HEK293 (cell line): ENCODE results near the gene KIF25.

Experiments
- CTCF ChIA-PET: fragments of 350-600 bp; formaldehyde crosslinking; extraction: SDS; loops from one replicate; lab custom pipeline; 2021; ENCODE audit warnings: antibody characterized with exemption; lab: Yijun Ruan, JAX
- POLR2A ChIA-PET: fragments of 300-600 bp; formaldehyde crosslinking; extraction: SDS; loops from one replicate; lab custom pipeline; 2020; ENCODE audit warnings: antibody characterized with exemption, inconsistent platforms; lab: Yijun Ruan, JAX
- H3K27ac ChIP-seq: fragments of 200-500 bp; sonication (Bioruptor generic); 2 replicates; pipeline ENCODE4 v1.5.1; 2014; ENCODE audit warnings: low read depth, low read length, control low read depth, inconsistent platforms; ENCODE audit errors: extremely low read depth
- H3K36me3 ChIP-seq, 2 experiments: fragments of 200-500 bp in 1 of 2; sonication (Bioruptor generic) in 1 of 2; 1 replicate in 1 of 2; 2 replicates in 1 of 2; pipeline ENCODE4 v1.5.1; 2014 to 2017; ENCODE audit warnings: inconsistent platforms in 2 of 2, low read length in 2 of 2; ENCODE audit not compliant: control insufficient read depth in 2 of 2, insufficient read depth in 1 of 2
- H3K4me1 ChIP-seq: fragments of 200-500 bp; sonication (Bioruptor generic); 2 replicates; pipeline ENCODE4 v1.5.1; 2014; ENCODE audit warnings: mild to moderate bottlenecking, low read length, inconsistent platforms; ENCODE audit not compliant: control insufficient read depth, insufficient read depth
- H3K4me3 ChIP-seq: 2 replicates; pipeline ENCODE4 v1.5.1; 2011; ENCODE audit warnings: low read depth, mild to moderate bottlenecking, control low read depth, low read length, moderate library complexity
- H3K9me3 ChIP-seq: fragments of 200-500 bp; sonication (Bioruptor generic); 2 replicates; pipeline ENCODE4 v1.5.1; 2014; ENCODE audit warnings: low read depth, low read length, inconsistent platforms; ENCODE audit not compliant: control insufficient read depth, insufficient read depth
- HOXD13 ChIP-seq: sonication (generic); formaldehyde crosslinking; IDR thresholded peaks from 2 replicates; pipeline ENCODE4 v1.8.0; 2022; ENCODE audit warnings: missing genetic modification reagents, borderline replicate concordance
- OSR2 ChIP-seq: fragments of 450-650 bp; formaldehyde crosslinking; IDR thresholded peaks from 2 replicates; pipeline ENCODE4 v1.5.1; 2016; ENCODE audit warnings: missing biosample characterization, missing genetic modification characterization
- SETDB1 ChIP-seq: IDR thresholded peaks from one replicate; pipeline ENCODE4 v1.6.1; 2017; ENCODE audit warnings: mild to moderate bottlenecking, low read length, moderate library complexity, mixed read lengths; ENCODE audit not compliant: insufficient read length
- ZBTB8A ChIP-seq: fragments of 450-650 bp; formaldehyde crosslinking; IDR thresholded peaks from 2 replicates; pipeline ENCODE4 v1.5.1; 2016; ENCODE audit warnings: missing biosample characterization, missing genetic modification characterization
- ZNF132 ChIP-seq: fragments of 450-650 bp; formaldehyde crosslinking; IDR thresholded peaks from 2 replicates; pipeline ENCODE4 v1.5.1; 2017; ENCODE audit warnings: missing biosample characterization, missing genetic modification characterization, borderline replicate concordance
- ZNF146 ChIP-seq: fragments of 450-650 bp; formaldehyde crosslinking; IDR thresholded peaks from 2 replicates; pipeline ENCODE4 v1.5.1; 2016; ENCODE audit warnings: missing biosample characterization, missing genetic modification characterization
- ZNF169 ChIP-seq: fragments of 450-650 bp; formaldehyde crosslinking; IDR thresholded peaks from 2 replicates; pipeline ENCODE4 v1.5.1; 2016; ENCODE audit warnings: missing biosample characterization, missing genetic modification characterization
- ZNF274 ChIP-seq, 2 experiments: fragments of 200-500 bp in 1 of 2; fragments of 450-650 bp in 1 of 2; sonication (Bioruptor generic) in 1 of 2; formaldehyde crosslinking in 1 of 2; IDR thresholded peaks; 2 replicates each; pipeline versions ENCODE4 v1.5.1 to v1.6.1; 2014 to 2016; ENCODE audit warnings: borderline replicate concordance in 1 of 2, inconsistent platforms in 1 of 2, low read length in 1 of 2, missing biosample characterization in 1 of 2, missing genetic modification characterization in 1 of 2
- ZNF394 ChIP-seq: fragments of 450-650 bp; formaldehyde crosslinking; IDR thresholded peaks from 2 replicates; pipeline ENCODE4 v1.5.1; 2016; ENCODE audit warnings: missing biosample characterization, missing genetic modification characterization, mild to moderate bottlenecking, moderate library complexity, borderline replicate concordance
- ZNF449 ChIP-seq: fragments of 450-650 bp; formaldehyde crosslinking; IDR thresholded peaks from 2 replicates; pipeline ENCODE4 v1.5.1; 2017; ENCODE audit warnings: missing biosample characterization, mild to moderate bottlenecking, missing genetic modification characterization, moderate library complexity
- ZNF510 ChIP-seq: fragments of 450-650 bp; formaldehyde crosslinking; IDR thresholded peaks from 2 replicates; pipeline ENCODE4 v1.5.1; 2018; ENCODE audit warnings: mild to moderate bottlenecking, missing genetic modification characterization, missing biosample characterization; ENCODE audit not compliant: insufficient replicate concordance
- ZNF560 ChIP-seq: fragments of 450-650 bp; formaldehyde crosslinking; IDR thresholded peaks from 2 replicates; pipeline ENCODE4 v1.5.1; 2017; ENCODE audit warnings: missing biosample characterization, missing genetic modification characterization, borderline replicate concordance
- ZNF639 ChIP-seq: fragments of 450-650 bp; formaldehyde crosslinking; IDR thresholded peaks from 2 replicates; pipeline ENCODE4 v1.5.1; 2016; ENCODE audit warnings: missing biosample characterization, missing genetic modification characterization
- ZNF645 ChIP-seq: fragments of 450-650 bp; formaldehyde crosslinking; IDR thresholded peaks from 2 replicates; pipeline ENCODE4; 2016; ENCODE audit warnings: missing biosample characterization, missing genetic modification characterization
- ZNF837 ChIP-seq: fragments of 450-650 bp; formaldehyde crosslinking; IDR thresholded peaks from 2 replicates; pipeline ENCODE4 v1.5.1; 2016; ENCODE audit warnings: missing biosample characterization, missing genetic modification characterization
- TF ChIP-seq, protein P1 (sequence below): fragments of 450-650 bp; formaldehyde crosslinking; IDR thresholded peaks from 2 replicates; pipeline ENCODE4 v1.5.1; 2016; ENCODE audit warnings: missing biosample characterization, missing genetic modification characterization
- TF ChIP-seq, protein P2 (sequence below): fragments of 450-650 bp; formaldehyde crosslinking; IDR thresholded peaks from 2 replicates; pipeline ENCODE4 v1.5.1; 2016; ENCODE audit warnings: missing biosample characterization, missing genetic modification characterization, borderline replicate concordance
- TF ChIP-seq, protein P3 (sequence below): fragments of 450-650 bp; formaldehyde crosslinking; IDR thresholded peaks from 2 replicates; pipeline ENCODE4 v1.5.1; 2016; ENCODE audit warnings: missing biosample characterization, missing genetic modification characterization

KIF25 gene

DNA sequence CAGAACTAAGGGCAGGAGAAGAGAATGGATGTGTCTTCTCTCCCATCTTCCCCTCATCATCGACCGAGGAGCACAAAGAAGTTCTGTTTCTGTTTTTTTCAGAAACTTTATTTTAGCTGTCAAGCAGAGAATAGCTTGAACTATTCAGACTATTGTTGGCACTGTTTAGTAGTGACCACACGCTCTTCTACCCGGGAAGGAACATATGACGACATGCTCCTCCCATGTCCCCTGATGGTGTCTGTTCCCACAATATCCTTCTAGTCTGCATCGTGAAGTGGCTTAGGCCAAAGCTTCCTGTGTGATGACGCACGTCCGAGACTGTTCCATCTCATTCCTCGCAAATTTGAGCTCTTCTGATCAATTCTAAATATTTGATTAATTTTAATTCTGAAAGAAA, 27.2 kb upstream of the KIF25 start (continued):
- TF ChIP-seq, protein P1, sequence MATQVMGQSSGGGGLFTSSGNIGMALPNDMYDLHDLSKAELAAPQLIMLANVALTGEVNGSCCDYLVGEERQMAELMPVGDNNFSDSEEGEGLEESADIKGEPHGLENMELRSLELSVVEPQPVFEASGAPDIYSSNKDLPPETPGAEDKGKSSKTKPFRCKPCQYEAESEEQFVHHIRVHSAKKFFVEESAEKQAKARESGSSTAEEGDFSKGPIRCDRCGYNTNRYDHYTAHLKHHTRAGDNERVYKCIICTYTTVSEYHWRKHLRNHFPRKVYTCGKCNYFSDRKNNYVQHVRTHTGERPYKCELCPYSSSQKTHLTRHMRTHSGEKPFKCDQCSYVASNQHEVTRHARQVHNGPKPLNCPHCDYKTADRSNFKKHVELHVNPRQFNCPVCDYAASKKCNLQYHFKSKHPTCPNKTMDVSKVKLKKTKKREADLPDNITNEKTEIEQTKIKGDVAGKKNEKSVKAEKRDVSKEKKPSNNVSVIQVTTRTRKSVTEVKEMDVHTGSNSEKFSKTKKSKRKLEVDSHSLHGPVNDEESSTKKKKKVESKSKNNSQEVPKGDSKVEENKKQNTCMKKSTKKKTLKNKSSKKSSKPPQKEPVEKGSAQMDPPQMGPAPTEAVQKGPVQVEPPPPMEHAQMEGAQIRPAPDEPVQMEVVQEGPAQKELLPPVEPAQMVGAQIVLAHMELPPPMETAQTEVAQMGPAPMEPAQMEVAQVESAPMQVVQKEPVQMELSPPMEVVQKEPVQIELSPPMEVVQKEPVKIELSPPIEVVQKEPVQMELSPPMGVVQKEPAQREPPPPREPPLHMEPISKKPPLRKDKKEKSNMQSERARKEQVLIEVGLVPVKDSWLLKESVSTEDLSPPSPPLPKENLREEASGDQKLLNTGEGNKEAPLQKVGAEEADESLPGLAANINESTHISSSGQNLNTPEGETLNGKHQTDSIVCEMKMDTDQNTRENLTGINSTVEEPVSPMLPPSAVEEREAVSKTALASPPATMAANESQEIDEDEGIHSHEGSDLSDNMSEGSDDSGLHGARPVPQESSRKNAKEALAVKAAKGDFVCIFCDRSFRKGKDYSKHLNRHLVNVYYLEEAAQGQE (tag by site-specific recombination): no peak
- TF ChIP-seq ZNF146 (tag by site-specific recombination) (no peak), ZBTB8A (no peak)

- Histone ChIP-seq H3K4me1 (no peaks in the 10 kb centered on the region), H3K4me3 (no peak overlapping the region), H3K36me3 (peaks cover 10 to 49% of the 10 kb centered on the region in 2 experiments; a peak in 2 of 3 replicates), H3K27ac (no peak overlapping the region), H3K9me3 (no peaks in the 10 kb centered on the region)
- POLR2A ChIA-PET: no interaction called here
- CTCF ChIA-PET: no interaction called here
- no peak for TF ChIP-seq ZNF169 (tag by site-specific recombination)
- no peak for TF ChIP-seq ZNF394 (tag by site-specific recombination)
- TF ChIP-seq, protein P2, sequence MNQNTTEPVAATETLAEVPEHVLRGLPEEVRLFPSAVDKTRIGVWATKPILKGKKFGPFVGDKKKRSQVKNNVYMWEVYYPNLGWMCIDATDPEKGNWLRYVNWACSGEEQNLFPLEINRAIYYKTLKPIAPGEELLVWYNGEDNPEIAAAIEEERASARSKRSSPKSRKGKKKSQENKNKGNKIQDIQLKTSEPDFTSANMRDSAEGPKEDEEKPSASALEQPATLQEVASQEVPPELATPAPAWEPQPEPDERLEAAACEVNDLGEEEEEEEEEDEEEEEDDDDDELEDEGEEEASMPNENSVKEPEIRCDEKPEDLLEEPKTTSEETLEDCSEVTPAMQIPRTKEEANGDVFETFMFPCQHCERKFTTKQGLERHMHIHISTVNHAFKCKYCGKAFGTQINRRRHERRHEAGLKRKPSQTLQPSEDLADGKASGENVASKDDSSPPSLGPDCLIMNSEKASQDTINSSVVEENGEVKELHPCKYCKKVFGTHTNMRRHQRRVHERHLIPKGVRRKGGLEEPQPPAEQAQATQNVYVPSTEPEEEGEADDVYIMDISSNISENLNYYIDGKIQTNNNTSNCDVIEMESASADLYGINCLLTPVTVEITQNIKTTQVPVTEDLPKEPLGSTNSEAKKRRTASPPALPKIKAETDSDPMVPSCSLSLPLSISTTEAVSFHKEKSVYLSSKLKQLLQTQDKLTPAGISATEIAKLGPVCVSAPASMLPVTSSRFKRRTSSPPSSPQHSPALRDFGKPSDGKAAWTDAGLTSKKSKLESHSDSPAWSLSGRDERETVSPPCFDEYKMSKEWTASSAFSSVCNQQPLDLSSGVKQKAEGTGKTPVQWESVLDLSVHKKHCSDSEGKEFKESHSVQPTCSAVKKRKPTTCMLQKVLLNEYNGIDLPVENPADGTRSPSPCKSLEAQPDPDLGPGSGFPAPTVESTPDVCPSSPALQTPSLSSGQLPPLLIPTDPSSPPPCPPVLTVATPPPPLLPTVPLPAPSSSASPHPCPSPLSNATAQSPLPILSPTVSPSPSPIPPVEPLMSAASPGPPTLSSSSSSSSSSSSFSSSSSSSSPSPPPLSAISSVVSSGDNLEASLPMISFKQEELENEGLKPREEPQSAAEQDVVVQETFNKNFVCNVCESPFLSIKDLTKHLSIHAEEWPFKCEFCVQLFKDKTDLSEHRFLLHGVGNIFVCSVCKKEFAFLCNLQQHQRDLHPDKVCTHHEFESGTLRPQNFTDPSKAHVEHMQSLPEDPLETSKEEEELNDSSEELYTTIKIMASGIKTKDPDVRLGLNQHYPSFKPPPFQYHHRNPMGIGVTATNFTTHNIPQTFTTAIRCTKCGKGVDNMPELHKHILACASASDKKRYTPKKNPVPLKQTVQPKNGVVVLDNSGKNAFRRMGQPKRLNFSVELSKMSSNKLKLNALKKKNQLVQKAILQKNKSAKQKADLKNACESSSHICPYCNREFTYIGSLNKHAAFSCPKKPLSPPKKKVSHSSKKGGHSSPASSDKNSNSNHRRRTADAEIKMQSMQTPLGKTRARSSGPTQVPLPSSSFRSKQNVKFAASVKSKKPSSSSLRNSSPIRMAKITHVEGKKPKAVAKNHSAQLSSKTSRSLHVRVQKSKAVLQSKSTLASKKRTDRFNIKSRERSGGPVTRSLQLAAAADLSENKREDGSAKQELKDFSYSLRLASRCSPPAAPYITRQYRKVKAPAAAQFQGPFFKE: no peak
- TF ChIP-seq, protein P3, sequence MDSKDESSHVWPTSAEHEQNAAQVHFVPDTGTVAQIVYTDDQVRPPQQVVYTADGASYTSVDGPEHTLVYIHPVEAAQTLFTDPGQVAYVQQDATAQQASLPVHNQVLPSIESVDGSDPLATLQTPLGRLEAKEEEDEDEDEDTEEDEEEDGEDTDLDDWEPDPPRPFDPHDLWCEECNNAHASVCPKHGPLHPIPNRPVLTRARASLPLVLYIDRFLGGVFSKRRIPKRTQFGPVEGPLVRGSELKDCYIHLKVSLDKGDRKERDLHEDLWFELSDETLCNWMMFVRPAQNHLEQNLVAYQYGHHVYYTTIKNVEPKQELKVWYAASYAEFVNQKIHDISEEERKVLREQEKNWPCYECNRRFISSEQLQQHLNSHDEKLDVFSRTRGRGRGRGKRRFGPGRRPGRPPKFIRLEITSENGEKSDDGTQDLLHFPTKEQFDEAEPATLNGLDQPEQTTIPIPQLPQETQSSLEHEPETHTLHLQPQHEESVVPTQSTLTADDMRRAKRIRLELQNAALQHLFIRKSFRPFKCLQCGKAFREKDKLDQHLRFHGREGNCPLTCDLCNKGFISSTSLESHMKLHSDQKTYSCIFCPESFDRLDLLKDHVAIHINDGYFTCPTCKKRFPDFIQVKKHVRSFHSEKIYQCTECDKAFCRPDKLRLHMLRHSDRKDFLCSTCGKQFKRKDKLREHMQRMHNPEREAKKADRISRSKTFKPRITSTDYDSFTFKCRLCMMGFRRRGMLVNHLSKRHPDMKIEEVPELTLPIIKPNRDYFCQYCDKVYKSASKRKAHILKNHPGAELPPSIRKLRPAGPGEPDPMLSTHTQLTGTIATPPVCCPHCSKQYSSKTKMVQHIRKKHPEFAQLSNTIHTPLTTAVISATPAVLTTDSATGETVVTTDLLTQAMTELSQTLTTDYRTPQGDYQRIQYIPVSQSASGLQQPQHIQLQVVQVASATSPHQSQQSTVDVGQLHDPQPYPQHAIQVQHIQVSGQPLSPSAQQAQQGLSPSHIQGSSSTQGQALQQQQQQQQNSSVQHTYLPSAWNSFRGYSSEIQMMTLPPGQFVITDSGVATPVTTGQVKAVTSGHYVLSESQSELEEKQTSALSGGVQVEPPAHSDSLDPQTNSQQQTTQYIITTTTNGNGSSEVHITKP: no peak
- TF ChIP-seq ZNF639: no peak
- no peak for TF ChIP-seq HOXD13
- no peak for TF ChIP-seq ZNF449 (tag by site-specific recombination)
- no peak for TF ChIP-seq ZNF645
- no peak for TF ChIP-seq ZNF837
- TF ChIP-seq SETDB1: no peak
- TF ChIP-seq ZNF560: no peak
- no peak for TF ChIP-seq OSR2
- no peak for TF ChIP-seq ZNF132
- TF ChIP-seq ZNF510 (tag by site-specific recombination): no peak
- no peak for TF ChIP-seq ZNF274 (IDR thresholded peaks at IDR 0.05; ENCODE audit: low read length)
- TF ChIP-seq ZNF274 (tag by site-specific recombination; IDR thresholded peaks at IDR 0.05; ENCODE audit: borderline replicate concordance): no peak
Observed at GRCh38 chr6:167972193-167972592, 25.3 kb upstream of the KIF25 start.
